ENCODE measurements around the gene CACNG5.

CACNG5 gene

DNA sequence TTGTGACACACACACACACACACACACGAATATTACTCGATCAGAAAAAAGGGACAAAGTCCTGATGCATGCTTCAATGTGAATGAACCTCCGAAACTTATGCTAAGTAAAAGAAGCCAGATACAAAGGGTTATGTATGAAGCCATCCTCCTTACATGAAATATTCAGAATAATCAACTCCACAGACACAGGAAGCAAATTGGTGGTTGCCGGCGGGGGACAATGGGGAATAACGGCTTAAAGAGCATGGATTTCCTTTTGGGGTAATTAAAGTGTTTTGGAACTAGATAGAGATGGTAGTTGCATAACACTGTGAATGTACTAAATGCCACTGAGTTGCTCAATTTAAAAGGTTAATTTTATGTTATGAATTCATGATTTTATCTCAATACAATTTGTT, 8.1 kb upstream of the CACNG5 start:
- no peak for DNase-seq (ENCODE audit: low read depth in 2 of 2)

DNA sequence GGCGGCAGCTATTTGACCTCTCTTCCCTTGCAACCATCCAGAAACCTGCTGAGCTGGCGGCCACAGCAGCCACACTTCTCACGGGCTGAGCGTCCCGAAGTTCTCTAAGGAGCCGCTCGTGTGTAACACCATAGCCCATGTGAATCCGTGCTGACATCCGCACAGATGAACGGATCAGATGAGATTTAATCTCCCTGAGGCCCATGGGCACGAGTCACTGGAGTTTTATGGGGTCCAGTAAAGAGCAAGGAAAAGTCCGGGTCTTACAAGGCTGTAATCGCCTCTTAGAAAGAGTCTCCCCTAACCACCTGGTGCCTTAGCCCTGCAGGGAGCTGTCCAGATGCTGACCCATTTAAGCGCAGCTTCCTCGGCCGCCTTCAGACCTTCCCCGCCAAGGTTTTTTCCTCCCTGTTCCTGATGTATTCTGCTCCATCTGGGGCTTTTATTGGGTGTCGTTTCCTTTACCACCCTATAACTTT, 5.5 kb upstream of the CACNG5 start:
- peak; percentile 20 to 30 for DNase-seq (ENCODE audit: low read depth in 2 of 2)

DNA sequence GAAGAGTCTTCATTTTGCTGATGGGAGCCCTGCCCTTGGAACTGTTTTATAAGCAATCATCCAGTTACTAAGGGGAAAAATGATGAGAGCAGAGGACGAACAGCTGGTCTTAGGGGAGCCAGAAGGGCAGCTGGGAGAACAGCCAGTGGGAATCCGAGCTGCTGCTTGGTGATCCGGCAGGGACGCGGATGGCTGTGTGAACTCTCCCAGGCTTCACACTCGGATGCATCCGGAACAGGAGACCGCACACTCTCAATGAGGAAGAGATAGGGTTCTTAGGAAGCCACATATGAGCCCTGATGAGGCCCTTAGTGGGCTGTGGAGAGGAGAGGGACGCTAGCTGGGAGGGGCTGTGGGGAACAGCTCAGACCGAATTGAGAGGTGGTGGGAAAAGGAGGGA, 5.0 kb upstream of the CACNG5 start:
- DNase-seq (ENCODE audit: low read depth in 2 of 2), result no peak

DNA sequence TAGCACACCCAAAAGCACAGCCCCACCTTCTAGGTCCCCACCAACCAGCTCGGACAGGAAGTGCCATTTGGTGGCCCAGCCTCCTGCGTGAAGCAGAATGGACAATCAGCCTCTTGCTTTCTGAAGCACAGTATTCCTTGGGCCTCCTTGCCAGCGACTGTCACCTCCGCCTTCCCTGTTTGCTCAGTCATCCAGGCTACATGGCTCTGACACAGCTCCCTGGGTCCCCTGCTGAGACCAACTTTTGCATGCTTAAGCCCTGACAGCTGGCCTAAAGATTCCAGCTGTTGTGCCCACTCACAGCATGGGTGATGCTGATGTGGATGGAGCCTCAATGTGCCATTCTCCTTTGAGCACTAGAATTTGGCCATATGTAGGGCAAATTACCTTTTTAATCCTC, 4.5 kb upstream of the CACNG5 start:
- no peak for DNase-seq (ENCODE audit: low read depth in 2 of 2)

DNA sequence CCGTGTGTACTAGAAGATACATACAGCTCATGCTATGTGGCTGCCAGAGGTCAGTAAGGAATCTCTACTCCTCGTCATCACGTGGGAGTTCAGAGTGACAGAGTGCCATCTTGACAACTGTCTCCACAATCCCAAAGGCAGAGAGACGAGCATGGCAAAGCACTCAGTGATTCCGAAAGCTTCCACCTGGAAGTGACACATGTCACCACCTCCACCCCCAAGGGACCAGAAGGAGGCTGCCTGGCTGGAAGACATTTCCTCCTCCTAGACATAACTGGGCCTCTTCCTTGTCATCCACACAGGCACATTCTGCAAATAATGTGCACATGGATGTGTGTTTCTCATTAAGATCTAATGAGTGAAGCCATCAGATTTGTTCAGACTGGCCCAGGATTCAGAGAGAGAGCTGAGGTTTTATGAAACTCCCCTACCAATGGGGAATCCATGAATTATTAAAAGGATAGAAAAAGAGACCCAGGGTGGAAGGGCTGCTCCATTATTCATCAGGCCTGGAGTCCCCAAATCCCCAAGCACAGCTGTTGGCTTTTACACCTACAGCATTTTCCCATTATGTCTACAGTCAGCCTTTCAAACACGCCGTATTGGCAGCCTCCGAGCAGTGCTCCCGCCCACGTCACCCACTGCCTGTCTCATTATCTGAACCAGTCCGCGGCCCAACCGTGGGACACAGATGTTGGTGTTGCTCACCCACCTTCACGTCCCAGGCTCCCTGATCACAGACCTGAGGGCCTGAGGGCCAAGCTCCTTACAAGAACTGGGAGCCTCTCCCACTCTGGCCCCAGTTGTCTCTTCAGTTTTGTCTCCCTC, 3.3 kb upstream of the CACNG5 start:
- DNase-seq (ENCODE audit: low read depth in 2 of 2), result no peak

DNA sequence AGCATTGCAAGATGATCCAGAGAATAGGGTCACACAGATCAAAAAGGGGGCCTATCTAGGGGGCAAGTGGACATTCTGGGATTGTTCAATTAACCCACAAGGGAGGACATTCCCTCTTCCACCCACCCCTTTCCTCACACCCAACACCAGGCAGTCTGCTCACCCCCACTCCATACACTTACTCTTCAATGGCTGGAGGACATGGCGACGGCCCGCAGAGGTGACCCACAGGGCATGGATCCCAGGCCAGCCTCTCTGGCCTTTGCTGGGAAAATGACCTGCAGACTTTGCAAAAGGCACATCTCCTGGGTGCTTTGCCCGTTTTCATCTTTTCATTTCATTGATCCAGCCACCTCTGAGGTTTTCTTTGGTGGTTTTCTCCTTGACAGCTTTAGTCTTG, 1.7 kb upstream of the CACNG5 start:
- DNase-seq (ENCODE audit: low read depth in 2 of 2), result no peak

DNA sequence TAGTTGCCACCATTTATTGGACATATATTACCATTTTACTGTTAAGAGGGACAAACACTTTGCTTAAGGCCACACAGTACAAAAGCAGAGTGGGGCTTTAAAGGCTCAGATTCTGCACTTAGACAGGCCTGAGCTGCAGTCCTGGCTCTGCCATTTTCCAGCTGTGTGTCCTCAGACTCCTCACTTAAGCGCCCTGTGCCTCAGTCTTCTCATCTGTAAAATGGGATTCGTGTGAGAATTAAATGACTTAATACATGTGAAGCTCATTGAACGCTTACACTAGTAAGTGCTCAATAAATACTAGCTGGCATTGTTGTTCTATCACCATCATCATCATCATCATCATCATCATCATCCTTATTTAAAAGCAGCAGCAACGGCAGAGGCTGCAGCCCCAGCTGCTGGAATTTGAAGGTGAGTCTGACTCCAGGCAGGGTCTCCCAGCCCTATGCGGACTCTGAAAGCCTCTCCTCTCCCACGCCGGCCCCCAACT, 445 bp upstream of the CACNG5 start:
- no peak for DNase-seq (ENCODE audit: low read depth in 2 of 2)

DNA sequence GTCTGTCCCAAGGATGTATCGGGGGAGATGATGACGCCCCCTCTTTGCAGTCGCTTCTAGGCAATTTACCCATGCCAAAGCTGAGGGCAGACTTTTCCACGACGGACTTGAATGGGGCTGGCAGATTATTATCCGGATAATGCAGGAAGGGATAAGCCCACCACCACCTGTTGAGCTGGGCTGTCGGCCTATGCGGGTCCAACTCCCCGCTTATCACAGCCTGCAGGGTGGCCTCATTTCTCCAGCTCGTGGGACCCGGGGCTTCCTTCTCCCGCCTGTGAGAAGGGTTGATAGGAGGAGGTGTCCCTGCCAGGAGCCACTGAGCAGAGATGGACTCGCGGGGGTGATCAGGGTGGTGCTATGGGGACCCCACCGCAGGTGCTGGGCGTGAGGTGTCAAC, 559 bp downstream of the CACNG5 start:
- no peak for DNase-seq (ENCODE audit: low read depth in 2 of 2)

DNA sequence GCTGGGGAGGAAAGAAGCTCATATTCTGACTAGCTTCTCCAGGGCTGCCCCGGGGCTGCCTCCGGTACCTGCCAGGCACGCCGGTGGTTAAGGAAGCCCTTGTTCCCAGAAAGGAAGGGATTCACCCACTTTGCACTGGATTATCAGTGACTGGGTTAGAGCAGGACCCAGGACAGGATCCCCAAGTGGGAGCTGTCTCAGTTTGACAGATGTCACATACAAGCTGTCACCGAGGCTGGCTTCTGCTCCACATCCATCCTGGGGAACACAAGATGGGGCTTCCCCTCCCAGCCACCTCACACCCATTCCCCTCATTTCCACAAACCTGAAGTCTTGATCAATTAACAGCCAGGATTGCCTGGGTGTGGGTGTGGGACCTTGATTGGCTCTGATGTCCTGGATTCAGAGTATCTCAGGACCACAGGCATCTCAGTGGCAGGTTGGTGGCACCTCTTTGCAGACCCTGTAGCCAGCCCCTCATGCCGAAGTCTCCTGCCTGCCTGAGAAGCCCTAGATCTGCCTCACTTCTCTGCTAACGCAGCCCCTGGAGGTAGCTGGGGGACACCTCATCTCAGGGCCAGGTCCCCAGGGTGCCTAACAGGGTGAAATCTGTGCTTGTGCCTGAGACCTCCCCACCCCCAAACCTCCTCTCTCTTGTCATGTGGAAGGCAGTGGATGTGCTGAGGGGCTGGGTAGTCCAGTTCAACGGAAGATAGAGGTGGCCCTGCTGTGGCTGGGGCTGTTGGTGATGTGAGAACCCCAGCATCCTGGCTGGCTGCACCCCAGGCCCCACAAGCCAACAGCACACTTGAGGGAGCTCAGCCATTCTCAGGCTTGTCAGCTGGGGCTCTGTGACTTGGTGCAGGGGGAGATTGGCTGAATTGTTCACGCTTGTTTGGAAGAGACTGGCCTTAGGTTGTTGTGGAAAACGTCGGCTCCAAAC, 1.4 kb downstream of the CACNG5 start:
- no peak for DNase-seq (ENCODE audit: low read depth in 2 of 2)

DNA sequence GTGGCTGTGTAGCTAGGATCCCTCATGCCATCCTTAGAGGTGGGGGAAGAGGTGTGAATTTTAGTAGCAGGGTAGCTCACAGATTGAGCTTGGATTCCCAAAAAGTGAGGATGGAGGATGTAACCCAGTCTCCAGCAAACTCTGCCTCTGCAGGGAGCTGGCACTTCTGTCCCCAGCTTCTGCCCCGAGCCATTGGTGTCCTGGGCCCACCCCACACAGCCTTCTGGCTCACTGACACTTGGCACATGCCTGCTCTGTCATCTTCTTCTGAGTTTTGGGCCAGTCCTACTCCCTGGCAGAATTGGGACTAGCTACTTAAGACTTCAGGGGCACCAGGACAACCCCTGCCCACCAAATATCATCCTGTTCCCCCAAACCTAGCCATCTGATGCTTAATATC, 2.3 kb downstream of the CACNG5 start:
- DNase-seq (ENCODE audit: low read depth in 2 of 2), result no peak

DNA sequence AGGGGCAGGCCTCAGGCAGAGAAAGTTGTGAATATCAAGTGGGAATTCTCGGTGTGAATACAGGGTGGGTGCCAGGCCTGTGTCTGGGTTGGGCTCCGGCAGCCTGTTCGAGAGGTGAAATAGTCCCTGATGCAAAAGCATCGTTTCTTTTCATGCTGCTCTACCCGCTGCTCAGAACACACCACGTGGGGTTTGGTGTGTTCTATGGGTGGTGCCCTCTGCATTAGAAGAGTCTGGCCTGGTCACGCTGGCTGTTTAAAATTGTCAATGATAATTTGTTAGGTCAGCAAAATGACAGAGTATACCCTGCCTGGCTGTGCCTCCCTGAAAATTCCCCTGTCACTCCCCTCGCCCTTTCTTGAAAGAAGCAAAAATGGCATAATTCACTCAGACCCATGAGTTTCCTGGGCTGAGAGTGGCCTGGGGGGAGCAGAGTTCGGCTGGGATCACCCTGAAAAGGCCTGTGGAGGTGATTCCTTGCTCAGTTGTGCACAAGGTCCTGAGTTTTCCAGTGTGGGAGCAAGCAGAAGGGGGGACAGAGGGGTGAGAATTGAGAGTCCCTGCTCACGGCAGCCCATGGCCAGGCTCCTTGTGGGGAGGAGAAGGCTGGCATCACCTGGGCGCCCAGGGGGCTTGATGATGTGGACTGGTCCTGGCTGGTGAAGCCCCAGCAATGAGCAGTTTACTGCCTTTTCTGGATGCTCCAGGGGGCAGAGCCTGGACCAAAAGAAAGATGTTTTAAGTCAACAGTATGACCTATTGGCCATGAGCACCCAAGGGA, 3.2 kb downstream of the CACNG5 start:
- DNase-seq (ENCODE audit: low read depth in 2 of 2), result no peak

DNA sequence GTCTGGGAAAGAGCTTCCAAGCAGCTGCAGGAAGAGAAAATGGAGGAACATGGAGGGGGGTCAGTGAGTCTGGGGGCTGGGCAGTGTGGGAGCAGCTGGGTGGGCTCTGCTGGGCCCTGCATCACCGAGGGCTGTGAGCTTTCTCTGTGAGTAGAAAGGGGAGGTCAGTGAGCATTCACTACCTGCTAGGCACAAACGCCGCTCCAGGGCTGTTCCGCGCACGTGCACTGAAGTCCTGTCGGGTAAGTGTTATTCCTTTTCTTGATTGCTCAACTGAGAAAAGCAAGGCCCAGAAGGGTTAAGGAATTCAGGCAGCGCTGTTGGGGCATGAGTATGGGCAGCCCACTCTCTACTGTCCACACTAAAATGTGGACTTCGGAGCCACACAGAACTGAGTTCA, 4.7 kb downstream of the CACNG5 start:
- DNase-seq (ENCODE audit: low read depth in 2 of 2), result no peak

DNA sequence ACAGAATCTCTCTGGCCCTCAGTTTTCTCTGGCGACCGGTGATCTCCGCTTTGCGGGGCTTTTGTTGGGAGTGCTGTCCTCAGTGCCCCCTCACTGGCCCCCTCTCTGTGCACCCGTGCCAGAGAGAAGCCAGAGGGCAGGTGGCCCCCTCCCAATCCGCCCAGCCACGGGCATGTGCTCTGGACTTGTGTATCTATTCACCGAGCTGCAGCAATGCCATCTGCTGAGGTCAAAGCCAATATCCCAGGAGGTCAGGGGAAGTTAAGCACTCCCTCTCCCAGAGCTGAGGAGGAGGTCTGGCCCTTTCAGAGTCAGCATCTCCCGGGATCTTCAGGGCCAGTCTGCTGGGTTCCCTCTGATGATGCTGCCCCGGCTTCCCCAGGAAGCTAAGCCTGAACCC, 5.1 kb downstream of the CACNG5 start:
- DNase-seq (ENCODE audit: low read depth in 2 of 2), result no peak

DNA sequence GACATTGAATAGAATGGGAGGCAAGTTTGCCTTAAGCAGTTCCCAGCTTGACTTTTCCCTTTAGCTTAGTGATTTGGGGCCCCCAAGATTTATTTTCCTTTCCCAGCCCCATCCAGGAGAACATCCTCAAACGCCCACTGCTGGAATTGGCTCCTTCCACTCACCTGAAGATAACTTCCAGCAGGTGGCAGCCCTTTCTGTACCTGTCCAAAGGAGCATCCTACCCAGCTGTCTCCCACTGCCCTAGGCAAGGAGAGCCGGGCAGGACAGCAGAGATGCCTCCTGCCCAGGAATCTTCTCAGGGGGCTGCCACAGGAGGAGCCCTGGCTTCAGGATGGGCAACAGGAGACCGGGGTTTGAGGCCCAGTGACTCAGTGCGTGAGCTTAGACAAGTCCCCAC, 6.4 kb downstream of the CACNG5 start:
- DNase-seq (ENCODE audit: low read depth in 2 of 2), result no peak

DNA sequence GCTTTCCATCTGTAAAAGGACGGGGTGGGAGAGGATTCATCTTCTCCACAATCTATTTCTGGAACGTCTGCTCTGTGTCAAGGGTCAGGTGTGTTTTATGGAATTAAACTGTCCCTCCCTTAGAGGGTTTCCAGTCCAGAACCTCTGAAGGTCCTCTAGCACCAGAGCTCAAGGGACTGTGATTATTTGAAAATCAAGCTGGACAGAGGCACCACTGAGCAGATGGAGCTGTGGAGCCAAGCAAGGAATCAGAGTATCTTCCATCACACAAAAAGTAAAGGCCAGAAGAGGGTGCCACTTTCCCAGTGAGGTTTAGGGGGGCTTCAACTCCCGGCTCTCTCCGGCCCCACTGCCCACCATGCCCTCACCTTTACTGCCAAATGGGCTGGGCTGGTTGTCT, 6.8 kb downstream of the CACNG5 start:
- no peak for DNase-seq (ENCODE audit: low read depth in 2 of 2)

DNA sequence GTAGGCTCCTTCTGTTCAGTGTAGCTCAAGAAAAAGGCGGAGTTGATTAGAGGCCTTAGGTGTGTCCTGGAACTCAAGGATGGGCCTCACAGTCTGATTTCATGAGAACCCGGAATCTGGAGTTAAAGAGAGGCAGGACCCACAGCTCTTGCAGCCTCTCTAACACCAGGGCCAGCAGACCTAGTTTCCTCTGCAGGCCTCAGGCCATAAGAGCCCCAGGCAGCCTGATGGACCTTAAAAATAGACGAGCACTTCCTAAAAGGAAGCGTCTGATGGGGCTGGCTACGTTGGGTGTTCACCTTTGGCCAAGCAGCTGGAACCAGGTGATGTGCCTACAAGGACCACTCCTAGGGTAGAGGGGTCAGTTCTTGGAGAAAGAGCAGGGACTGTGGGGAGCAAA, 7.6 kb downstream of the CACNG5 start:
- DNase-seq (ENCODE audit: low read depth in 2 of 2), result no peak

DNA sequence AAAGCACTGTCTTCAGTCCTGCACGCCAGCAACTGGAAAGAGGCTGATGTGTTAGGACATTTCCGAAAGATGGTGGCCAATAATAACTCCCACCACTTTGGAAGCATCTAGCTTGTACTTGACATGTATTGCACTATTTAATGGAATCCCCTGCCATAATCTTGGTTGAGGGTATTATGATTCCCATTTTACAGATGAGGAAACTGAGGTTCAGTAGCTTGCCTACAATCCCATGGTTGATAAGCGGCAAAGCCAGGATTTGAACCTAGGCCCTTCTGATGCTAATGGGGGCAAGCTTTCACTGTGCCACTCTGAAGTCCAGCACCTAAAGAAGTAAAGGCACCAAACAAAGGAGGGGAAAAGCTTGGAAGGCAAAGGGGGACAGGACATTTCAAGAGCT, 8.0 kb downstream of the CACNG5 start:
- no peak for DNase-seq (ENCODE audit: low read depth in 2 of 2)

DNA sequence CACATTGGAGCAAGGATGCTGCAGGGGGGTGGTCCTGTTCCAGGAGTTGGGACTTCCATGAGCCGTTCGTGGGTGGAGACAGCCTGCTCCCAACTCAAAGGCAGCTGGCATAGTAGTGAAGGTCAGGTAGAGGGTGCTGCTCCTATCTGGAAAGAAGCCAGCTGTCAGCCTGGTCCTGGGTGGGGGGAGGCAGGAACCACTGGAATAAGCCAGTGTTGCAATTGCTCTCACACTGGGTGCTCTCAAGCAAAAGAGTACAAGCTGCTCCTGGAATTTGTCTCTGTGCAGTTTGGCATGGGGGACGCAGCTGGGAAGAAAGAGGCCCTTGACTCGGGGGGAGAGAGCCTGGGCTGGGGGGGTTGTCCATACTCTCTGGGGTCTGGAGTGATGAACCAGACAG, 8.7 kb downstream of the CACNG5 start:
- DNase-seq (ENCODE audit: low read depth in 2 of 2), result no peak

DNA sequence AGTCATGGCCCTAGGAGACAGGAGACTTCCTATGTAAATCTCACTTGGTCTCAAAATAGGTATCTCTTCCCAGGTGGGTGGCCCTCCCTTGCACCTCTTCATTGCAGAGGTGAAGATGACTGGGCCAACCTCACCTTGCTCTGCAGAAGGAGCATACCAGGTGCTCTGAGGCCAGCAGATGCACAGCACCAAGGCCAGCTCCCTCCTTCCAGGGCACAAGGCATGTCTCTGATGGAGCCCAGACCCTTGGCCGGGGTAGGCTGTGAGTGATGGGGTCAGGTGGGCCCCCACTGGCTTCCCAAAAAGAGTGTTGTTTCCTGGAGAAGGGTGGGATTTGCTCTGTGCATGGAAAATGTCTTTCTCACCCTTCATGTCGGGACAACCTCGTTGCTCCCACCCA, 12.8 kb downstream of the CACNG5 start:
- DNase-seq (ENCODE audit: low read depth in 2 of 2), result no peak

DNA sequence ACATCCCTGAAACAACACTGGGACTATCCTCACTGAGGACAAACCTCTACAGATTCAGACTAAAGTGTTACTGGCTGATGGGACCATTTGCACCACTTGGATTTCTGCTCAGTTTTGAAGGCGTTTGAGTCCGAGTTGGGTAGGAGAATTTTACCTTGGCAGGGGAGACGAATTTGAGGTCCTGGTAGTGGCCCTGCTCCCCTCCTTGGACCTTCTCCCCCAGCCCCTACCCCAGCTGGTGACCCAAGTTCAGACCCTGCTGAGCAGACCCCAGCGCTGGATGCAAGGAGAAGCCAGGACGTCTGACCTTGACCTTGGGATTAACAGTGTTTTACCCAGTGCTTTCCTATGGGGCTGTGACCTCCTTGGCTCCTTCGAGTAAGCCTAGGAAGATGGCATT, 13.6 kb downstream of the CACNG5 start:
- no peak for DNase-seq (ENCODE audit: low read depth in 2 of 2)

DNA sequence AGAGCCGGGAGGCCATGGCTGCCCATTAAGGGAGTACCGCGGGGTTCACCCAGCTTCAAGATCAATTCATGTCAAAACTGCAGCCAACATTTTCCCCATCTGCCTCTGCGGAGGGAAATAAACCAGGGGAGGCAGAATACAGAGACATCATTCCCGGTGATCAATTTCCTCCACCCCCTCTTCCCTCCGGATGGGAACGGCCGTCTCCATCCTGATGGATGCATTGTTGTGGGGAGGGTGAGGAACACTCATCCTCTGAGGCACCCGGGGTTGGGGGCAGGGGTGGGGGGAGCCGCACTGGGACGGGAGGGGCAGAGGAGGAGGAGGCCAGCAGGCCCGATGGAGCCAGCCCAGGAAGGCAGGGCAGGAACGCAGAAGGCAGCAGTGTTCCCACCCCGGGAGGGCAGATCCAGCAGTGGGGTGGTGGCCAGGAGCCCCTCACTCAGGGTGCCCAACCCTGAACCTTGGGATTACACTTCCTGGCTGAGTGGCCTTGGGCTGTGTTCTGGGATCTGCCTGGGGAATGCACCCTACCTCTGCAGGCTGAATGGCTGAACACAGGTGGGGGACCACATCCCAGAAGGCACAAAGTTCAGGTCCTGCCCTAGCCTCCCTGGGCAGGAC, 14.2 kb downstream of the CACNG5 start:
- DNase-seq (ENCODE audit: low read depth in 2 of 2), result no peak
